HG03439 (cell line): Measurements from ENCODE around the gene METTL21C.

Source experiments
- ATAC-seq: cut with Tn5 transposase; IDR thresholded peaks from one replicate; pipeline ENCODE4 v1.9.1; 2021; ENCODE audit warnings: mild to moderate bottlenecking, moderate library complexity; ENCODE audit not compliant: unreplicated experiment

Gene METTL21C

DNA sequence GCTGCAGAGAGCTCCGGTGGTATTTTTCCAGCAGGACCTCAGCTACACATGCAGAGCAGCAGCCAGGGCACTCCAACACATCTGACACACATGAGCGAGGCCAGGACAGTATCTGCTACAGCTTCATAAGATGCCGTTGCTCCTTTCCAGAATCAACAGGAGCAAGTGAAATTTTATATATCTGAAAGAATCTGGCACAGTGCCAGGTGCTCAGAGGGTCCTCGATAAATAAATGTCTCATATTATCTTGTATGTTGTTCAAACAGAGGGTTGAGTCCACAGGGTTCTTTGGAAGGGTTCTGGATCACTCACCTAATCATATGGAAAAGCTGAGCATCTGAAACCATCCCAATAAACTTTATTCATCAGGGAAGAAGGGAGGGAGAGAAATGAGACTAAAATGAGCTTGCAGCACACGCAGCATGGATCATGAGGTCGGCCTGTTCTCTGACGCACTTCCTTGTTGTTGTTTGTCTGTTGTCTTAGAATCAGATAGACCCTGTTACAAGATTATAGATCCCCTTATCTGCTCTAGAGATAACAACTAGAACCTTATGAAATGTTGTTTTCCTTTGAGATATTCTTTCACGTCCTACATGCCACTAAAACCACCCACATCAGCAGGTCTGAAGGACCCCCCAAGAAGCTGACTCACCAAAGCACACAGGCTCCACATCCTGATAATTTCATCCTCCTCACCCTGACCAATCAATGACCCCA, 3.2 kb upstream of the METTL21C start:
- no peak for ATAC-seq

- no peak for ATAC-seq
Measured at GRCh38 chr13:102697264-102697663, 2.4 kb upstream of the METTL21C start.

DNA sequence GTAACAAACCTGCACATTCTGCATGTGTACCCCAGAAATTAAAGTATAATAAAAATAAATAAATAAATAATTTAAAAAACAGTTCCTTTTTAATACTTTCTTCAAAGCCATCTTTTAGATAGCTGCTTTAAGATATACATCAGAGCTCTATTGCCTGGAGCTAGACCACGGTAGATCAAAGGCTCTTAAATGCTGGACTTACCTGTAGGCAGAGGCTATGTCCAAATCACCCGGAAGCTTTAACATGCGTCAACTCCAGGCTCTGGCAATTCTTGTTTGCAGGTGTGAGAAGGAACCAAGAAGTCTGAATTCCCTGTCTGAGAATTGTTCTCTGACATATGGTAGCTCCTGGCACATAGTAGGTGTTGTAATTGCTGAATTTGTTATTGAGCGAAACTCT, 1.6 kb upstream of the METTL21C start:
- ATAC-seq, result no peak

DNA sequence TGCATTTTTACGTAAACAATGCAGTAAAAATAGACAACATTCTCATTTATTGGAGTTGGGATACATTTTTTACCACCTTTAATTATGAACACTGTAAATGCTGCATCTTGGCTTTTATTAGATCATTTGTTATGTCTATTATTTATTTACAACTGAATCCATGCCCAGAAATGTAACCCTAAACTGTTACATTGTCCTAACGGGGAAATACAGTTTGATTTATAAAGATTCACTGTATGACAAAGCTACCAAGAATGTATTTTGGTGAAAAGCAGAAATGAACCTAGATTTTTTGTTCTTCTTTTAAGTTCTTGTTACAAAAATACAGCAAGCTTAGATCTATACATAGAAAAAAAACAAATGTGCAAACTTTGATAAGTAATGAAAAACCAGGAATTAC, 1.1 kb downstream of the METTL21C start:
- ATAC-seq, result no peak

GRCh38 chr13:102693250-102693649, 1.6 kb downstream of the METTL21C start:
- no peak for ATAC-seq

DNA sequence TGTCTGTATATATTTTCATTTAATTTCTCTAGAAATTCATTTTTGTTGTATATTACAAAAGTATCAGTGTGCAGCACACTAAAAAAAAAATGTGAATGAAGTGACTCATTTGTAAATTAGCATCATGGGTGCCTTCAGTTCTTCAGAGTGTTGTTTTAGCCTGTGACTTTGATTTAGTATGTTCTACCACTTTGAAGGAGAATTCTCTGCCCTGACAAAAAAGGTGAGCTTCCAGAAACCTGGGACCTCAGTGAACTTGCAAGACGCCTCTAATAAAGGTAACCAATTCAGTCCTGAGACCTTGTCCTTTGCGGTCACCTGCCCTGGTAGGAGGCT, 2.4 kb downstream of the METTL21C start:
- no peak for ATAC-seq

GRCh38 chr13:102690883-102691282, 4.0 kb downstream of the METTL21C start:
- no peak for ATAC-seq

DNA sequence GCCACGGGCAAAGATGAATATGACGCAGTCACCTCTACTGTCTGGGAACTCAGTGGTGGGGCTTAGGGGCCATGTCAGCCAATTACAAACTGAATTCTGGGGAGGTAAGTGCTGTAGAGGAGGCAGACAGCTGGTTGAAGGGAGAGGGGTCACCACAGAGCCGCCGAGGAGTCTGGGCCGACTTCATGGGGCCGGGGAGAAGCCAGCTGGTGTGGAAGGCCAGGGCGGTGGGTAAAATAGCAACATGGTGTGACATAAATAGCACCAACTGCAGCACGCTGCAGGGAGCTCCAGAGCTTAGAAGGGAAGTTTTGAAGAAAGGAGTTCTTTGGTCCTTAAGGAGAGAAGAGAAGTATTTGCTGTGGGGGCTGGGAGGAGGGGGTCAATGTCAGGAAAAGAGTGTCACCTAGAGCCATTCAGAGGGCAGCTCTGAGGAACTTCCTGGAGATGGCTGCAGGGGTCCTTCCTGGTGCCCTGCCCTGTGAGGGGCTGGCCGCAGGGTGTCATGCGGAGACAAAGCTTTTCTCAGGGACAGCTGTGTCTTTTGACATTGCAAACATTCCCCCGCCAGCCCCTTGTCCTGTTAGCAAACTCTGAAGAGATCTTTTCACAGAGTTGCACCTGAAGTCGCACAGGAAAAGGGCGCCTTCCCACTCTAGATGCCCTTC, 6.4 kb downstream of the METTL21C start:
- ATAC-seq, result no peak

DNA sequence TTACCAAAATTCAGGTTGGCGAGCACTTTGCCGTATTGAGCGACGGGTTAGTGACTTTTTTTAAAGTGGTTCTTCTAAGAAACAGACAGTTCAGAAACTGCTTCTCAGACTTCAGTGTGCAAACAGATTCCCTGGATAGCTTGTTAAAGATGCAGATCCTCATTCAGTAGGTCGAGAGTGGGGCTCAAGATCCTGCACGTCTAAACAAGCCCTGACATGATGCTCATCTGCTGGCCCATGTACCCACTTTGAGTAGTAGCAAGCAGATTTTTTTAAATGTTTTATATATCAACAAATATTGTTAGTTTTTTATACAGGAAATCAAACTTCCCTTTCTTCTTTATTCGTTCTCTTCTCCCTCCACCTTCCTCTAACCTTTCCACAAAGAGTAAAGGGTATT, 7.3 kb downstream of the METTL21C start:
- no peak for ATAC-seq

DNA sequence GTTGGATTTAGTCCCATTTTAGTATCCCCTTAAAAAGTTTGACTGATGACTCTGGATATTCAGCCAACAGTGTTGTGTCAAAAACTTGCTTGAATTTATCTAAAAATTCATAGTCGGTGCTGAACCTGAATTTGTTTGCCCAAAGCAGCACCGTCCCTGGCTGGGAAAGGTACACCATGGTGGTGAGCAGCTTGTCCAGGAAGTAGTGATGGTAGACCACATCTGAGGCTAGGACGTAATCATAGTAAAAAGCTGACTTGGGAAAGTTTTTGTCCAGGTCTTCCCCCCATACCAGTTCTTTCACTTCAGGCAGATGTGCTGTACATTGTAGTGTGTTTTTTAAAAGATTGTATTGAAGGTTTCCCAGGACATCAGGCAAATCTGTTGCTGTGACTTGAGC, 8.8 kb downstream of the METTL21C start:
- no peak for ATAC-seq

- no peak for ATAC-seq
Measured at GRCh38 chr13:102683637-102684036, 11.2 kb downstream of the METTL21C start.

GRCh38 chr13:102682727-102683126, 12.1 kb downstream of the METTL21C start:
- ATAC-seq, result no peak

DNA sequence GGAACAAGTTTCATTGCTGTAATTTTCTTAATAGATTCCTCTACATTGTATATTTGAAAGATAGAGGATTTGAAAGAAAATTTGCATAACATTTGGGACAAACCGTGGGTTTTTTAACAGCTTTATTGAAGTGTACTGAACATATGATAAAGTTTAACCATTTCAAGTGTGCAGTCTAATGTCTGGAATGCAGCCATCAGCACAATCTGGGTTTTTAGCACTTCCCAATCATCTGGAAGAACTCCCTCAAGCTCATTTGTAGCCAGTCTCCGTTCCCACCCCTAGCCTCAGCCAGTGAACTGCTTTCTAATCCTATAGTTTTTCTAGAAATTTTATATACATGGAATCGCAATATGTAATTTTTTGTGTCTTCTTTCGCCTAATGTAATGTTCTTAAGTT, 12.6 kb downstream of the METTL21C start:
- no peak for ATAC-seq

DNA sequence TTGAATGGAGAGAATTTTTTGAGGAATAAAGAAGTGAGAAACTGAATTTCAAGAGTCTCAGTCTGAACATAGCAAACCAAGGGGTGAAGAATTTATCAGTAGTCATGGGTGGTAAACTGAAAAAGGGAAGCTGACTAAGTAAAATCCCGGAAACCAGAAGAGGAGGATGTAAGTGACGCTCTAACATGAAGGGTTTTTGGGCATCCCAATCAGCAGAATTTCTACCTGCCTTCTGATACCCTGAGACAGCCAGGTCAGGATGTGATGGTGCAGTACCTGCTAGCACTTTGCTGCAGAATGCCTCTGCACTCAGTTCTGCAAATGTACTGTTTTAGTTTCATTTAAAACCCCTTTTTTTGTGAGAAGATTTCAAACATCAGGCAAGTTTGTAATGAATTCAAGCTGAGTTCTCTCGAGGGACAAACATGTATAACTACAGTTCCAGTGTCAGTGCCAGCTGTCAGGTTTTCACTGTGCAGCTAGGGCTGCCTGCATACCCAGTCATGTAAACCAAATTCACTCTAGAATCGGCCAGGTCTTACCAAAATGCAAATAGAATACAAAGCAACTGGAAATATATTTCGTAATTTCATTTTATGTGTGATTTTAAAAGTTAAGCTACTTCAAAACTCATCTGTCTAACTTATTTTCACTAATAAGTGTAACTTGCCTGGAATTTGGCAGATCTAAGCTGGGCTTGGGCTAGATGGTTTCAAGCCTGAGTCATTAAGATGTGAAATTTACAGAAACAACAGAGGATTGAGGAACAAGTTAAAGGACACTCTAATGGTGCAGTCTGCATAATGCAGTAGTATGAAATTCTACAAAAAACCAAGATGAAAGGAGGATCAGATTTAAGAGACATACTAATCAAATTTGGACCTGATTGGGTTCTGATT, 13.8 kb downstream of the METTL21C start:
- ATAC-seq, result no peak

DNA sequence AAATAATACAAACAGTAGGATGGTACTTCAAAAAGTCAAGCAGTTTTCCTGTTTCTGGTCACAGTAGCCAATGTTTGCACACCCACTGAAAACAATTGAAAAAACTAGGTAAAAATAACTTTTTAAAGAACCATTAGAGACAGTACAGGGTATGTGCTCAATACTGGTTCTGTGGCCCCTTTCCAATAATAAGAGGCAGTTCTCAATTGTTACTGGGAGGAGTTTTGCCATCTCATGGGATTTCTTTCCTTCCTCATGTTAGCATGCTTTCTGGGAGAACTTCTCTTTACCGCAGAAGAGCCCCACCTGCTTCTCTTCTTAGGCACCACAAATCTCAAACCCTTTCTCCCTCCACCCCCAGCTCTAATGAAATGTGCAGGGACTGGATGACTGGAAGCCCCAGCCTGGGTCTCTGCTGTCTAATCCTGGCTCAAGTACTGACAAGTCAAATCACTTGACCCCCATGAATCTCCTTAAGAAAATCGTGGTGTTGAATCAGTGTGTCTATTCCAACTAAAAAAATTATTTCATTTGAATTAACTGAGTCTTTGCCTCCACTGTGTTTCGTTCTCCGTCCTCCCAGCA, 14.6 kb downstream of the METTL21C start:
- ATAC-seq, result no peak

DNA sequence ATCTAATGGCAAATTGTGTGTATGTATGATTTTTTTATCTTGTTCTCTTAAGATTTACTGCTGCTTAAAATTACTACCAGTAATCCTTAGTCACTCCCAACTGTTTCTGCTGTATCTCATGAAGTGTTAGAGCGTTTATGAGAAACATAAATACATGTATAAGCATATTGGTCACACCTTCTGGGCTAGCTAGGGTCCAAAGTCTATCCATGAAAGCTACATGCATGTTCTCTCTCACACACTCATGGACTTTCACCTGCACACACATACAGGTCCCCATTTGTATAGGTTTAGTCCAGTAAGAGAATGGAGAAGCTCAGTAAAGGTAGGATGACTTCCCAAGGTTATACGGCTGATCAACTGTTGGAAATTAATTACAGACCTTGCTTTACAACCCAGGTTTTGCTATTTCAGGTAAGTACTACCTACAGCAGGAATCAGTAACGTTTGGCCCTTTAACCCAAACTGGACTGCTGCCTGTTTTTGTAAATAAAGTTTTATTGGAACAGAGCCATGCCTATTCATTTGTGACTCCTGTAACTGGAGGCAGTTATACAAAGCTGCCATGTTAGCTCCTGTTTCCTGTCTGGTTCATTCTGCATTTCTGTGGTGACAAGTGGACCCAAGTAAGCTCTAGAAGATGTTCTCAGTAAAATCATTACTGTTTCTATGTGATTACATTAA, 15.3 kb downstream of the METTL21C start:
- ATAC-seq, result no peak

DNA sequence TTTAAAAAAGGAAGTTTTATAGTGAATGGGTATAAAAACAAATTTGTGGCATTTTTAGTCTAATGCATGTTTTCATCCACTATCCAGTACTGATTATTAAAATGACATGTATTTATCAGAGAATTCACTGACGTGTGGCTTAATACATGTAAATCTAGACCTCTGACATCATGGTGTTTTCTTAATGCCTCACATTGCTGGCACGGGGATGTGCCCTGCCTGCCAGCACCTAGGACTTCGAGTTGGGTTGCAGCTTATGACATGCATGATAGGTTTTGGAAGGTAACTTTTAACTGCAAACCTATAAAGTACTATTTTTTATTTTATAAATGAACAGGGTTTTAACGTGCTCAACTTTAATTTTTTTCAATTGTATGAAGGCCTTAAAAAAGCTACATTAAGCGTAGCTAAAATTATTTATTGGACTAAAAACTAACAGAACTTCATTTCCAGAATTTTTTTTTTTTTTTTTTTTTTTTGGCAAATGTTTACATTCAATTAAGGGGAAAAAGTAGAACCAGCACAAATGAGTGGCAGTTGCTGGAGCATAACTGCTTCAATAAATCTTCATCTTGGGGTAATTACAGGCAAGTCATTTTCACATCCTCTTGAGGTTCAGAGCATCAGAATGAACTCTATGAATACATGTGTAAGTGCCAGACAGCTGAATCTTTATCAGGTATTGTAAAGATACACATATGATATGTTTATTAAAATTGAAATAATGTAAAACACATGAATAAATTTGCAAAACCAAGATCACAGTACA, 16.3 kb downstream of the METTL21C start:
- no peak for ATAC-seq

- ATAC-seq, result no peak
Measured at GRCh38 chr13:102677122-102677521, 17.7 kb downstream of the METTL21C start.

- ATAC-seq, result no peak
Measured at GRCh38 chr13:102675115-102675514, 19.7 kb downstream of the METTL21C start.

DNA sequence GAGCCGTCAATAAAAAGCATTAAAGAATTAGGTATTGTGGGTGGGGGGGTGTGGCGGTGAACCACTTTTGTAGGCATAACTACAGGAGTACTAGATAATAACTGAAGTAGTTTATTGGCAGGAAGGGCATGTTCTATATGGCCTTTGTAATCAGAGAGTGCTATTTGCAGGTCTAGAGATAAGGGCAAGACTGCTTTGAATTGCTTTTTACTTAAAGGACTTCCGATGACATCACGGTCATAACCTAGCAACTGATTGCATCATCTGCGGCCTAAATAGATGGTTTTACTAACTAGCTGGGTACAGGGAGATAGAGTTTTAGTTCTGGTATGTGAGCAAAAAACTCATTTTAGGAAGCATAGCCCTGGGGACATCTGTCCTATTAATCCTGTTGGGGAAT, 24.7 kb downstream of the METTL21C start:
- no peak for ATAC-seq
